Endothelial cell of umbilical vein (primary cell): ENCODE measurements around the gene GLUD1.
"Not testable (repeated sequence)": the region's sequence is repeated elsewhere in the genome, so short reads cannot be mapped to it uniquely, and the experiment has no call there.

Experiments
- CTCF ChIP-seq, 2 donors: IDR thresholded peaks; 1 replicate in 1 of 2; 2 replicates in 1 of 2; pipeline ENCODE4 v1.5.1; 2011; ENCODE audit warnings: low read length in 2 of 2, mild to moderate bottlenecking in 2 of 2, moderate library complexity in 2 of 2, control low read depth in 1 of 2, inconsistent platforms in 1 of 2, low read depth in 1 of 2; ENCODE audit not compliant: insufficient read depth in 1 of 2; ENCODE audit errors: extremely low read depth in 1 of 2
- EZH2 ChIP-seq: IDR thresholded peaks from 2 replicates; pipeline ENCODE4 v1.6.1; 2012; ENCODE audit warnings: borderline replicate concordance, low read depth, mild to moderate bottlenecking, moderate library complexity, low read length, inconsistent platforms; ENCODE audit not compliant: severe bottlenecking
- MYC ChIP-seq: IDR thresholded peaks from one replicate; pipeline ENCODE4 v1.6.1; 2011; ENCODE audit warnings: mild to moderate bottlenecking, low read depth, low read length
- POLR2AphosphoS5 ChIP-seq: IDR thresholded peaks from 2 replicates; pipeline ENCODE4 v1.6.1; 2012; ENCODE audit warnings: low read depth, mild to moderate bottlenecking, control low read depth, low read length, moderate library complexity; ENCODE audit not compliant: insufficient read depth

GRCh38 chr10:87080621-87081020, 14.0 kb downstream of the GLUD1 start:
- TF ChIP-seq MYC; CTCF (IDR thresholded peaks at IDR 0.05; ENCODE audit: extremely low read depth in 1 of 2, insufficient read depth in 1 of 2, low read depth in 1 of 2, low read length in 2 of 2); POLR2AphosphoS5; EZH2: not testable (repeated sequence)
